OCI-LY3 (cell line): ENCODE data around the gene GTF2A1.
A peak's percentile ranks its signal among the peaks of the same experiment; 100 is the strongest.

ENCODE experiments used
- H2AFZ ChIP-seq: fragments of 200-600, 300-600 bp; shearing (Covaris generic); 2 replicates; pipeline ENCODE4 v1.6.0; 2014; ENCODE audit warnings: antibody characterized with exemption, low read depth, low read length
- H3K27ac ChIP-seq: fragments of 200-600, 300-600 bp; sonication (generic); 2 replicates; pipeline ENCODE4 v1.5.1; 2014; ENCODE audit warnings: mild to moderate bottlenecking, low read length, moderate library complexity, mixed read lengths
- H3K27me3 ChIP-seq: fragments of 200-600, 300-600 bp; sonication (generic); 2 replicates; pipeline ENCODE4 v1.6.1; 2014; ENCODE audit warnings: low read depth, low read length, mixed read lengths
- H3K36me3 ChIP-seq: fragments of 200-600, 300-600 bp; sonication (generic); replicated peaks from 2 replicates; pipeline ENCODE3; 2014; ENCODE audit warnings: low read depth, low read length, mixed read lengths
- H3K4me1 ChIP-seq: fragments of 300-600, 200-600 bp; sonication (generic); 2 replicates; pipeline ENCODE4 v1.6.1; 2014; ENCODE audit warnings: low read length, mixed read lengths
- H3K4me2 ChIP-seq: fragments of 200-600, 300-600 bp; sonication (generic); 2 replicates; pipeline ENCODE4 v1.6.1; 2014; ENCODE audit warnings: low read length, mixed read lengths
- H3K4me3 ChIP-seq: fragments of 300-600, 200-600 bp; sonication (generic); 2 replicates; pipeline ENCODE4 v1.5.1; 2014; ENCODE audit warnings: antibody characterized with exemption, mild to moderate bottlenecking, low read length, moderate library complexity
- H3K79me2 ChIP-seq: fragments of 300-600, 200-600 bp; shearing (Covaris generic); 2 replicates; pipeline ENCODE4 v1.6.1; 2014; ENCODE audit warnings: mild to moderate bottlenecking, low read length, mixed read lengths
- H3K9ac ChIP-seq: fragments of 300-600, 200-600 bp; shearing (Covaris generic); 2 replicates; pipeline ENCODE4 v1.6.0; 2014; ENCODE audit warnings: mild to moderate bottlenecking, low read length, moderate library complexity
- H3K9me3 ChIP-seq: fragments of 200-600, 300-600 bp; shearing (Covaris generic); 2 replicates; pipeline ENCODE4 v1.6.1; 2014; ENCODE audit warnings: low read length, mixed read lengths; ENCODE audit not compliant: insufficient read depth
- H4K20me1 ChIP-seq: fragments of 200-600, 300-600 bp; sonication (generic); 2 replicates; pipeline ENCODE4 v1.6.1; 2016; ENCODE audit warnings: low read length, mixed read lengths; ENCODE audit not compliant: insufficient read depth
- EZH2phosphoT487 ChIP-seq: fragments of 200-600 bp; shearing (Covaris generic); IDR thresholded peaks from 2 replicates; pipeline ENCODE4 v1.6.1; 2018; ENCODE audit warnings: antibody characterized with exemption, mixed run types, low read depth
- TF ChIP-seq, protein P1 (sequence below): fragments of 200-600, 300-600 bp; sonication (generic); IDR thresholded peaks from 2 replicates; pipeline ENCODE4 v1.5.1; 2014; ENCODE audit warnings: antibody characterized with exemption, low read length, low read depth

The GTF2A1 gene

DNA sequence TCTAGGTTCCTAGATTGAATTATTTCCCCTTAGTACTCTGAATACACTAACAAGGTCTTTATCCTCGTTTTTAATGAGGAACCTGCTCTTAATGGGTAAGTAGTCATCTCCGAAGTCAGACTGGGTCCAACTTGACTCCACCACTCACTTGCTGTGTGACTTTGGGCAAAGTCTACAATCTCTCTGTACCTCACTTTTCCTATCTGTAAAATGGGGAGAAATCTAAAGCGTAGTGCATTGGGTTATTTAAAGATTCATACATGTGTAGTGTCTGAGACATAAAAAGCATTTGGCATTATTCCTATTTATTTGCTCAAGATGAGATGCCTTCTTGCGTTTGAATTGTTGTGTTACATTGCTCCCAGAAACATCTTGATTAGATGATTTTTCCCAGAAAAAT lies 51.5 kb downstream of the GTF2A1 start:
- Histone ChIP-seq H3K9me3 (no peaks in the 10 kb centered on the region), H3K4me1 (peaks cover 35% of the 10 kb centered on the region), H3K4me2 (peak overlapping the region; percentile 89), H3K9ac (no peak overlapping the region), H3K36me3 (no peaks in the 10 kb centered on the region), H3K4me3 (peak overlapping the region; percentile 78; the same call in 1 of the 2 replicates), H3K27ac (no peak overlapping the region), H2AFZ (no peak overlapping the region), H4K20me1 (0 out of 2 replicates have a peak, but pooled peaks cover 4% of the 10 kb centered on the region), H3K79me2 (no peaks in the 10 kb centered on the region), H3K27me3 (no peaks in the 10 kb centered on the region)
- TF ChIP-seq, protein P1, sequence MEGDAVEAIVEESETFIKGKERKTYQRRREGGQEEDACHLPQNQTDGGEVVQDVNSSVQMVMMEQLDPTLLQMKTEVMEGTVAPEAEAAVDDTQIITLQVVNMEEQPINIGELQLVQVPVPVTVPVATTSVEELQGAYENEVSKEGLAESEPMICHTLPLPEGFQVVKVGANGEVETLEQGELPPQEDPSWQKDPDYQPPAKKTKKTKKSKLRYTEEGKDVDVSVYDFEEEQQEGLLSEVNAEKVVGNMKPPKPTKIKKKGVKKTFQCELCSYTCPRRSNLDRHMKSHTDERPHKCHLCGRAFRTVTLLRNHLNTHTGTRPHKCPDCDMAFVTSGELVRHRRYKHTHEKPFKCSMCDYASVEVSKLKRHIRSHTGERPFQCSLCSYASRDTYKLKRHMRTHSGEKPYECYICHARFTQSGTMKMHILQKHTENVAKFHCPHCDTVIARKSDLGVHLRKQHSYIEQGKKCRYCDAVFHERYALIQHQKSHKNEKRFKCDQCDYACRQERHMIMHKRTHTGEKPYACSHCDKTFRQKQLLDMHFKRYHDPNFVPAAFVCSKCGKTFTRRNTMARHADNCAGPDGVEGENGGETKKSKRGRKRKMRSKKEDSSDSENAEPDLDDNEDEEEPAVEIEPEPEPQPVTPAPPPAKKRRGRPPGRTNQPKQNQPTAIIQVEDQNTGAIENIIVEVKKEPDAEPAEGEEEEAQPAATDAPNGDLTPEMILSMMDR = no peak
- TF ChIP-seq EZH2phosphoT487 = no peak

DNA sequence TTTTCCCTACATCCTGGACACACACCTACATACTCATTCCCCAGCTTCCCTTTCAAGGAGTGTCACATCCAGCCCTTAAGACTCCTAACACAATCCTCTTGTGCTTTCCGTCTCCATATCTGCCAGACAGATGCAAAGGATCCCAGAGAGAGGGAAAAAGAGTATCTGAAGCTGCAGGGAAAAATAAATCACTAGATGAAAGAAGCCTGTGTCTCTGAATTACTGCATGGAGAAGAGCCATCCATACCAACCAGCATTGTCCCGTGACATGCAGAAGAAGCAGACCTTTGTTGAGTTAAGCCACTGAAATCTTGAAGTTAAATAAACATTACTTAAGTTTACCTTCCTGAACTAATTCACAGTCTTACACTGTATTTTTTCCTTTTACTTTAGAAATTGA lies 54.6 kb downstream of the GTF2A1 start:
- Histone ChIP-seq H3K4me3 (no peak overlapping the region), H3K27ac (no peak overlapping the region), H4K20me1 (no peaks in the 10 kb centered on the region), H3K79me2 (no peaks in the 10 kb centered on the region), H3K4me2 (no peak overlapping the region), H2AFZ (no peak overlapping the region), H3K27me3 (no peaks in the 10 kb centered on the region), H3K36me3 (no peaks in the 10 kb centered on the region), H3K9me3 (no peaks in the 10 kb centered on the region), H3K9ac (no peak overlapping the region), H3K4me1 (peaks cover 18% of the 10 kb centered on the region)
- no peak for TF ChIP-seq EZH2phosphoT487
- TF ChIP-seq, protein P1 = no peak

DNA sequence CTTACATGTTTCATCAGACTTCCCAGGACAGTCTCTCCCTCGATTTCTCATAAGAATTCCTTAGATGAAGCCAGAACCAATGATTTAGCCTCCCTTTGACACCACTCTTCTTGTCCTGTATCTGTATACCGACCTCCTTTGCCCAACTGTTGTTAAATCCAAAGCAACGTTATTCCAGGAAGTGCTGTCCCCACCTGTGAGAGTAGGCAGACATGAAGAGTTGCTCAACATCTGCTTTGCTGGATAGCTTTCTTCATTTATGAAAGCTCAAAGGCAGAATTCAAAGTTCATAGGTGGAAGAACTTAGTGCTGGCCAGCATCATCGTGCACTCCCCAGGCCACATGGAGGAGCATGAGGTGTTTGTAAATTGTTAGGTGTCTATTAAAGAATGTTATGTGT lies 55.6 kb downstream of the GTF2A1 start:
- Histone ChIP-seq H3K4me2 (no peak overlapping the region), H3K4me1 (peaks cover 13% of the 10 kb centered on the region), H3K4me3 (no peak overlapping the region), H3K27me3 (no peaks in the 10 kb centered on the region), H3K9ac (no peak overlapping the region), H3K27ac (no peak overlapping the region), H2AFZ (no peak overlapping the region), H3K9me3 (no peaks in the 10 kb centered on the region), H3K79me2 (no peaks in the 10 kb centered on the region), H3K36me3 (no peaks in the 10 kb centered on the region), H4K20me1 (no peaks in the 10 kb centered on the region)
- TF ChIP-seq, protein P1 = no peak
- no peak for TF ChIP-seq EZH2phosphoT487

DNA sequence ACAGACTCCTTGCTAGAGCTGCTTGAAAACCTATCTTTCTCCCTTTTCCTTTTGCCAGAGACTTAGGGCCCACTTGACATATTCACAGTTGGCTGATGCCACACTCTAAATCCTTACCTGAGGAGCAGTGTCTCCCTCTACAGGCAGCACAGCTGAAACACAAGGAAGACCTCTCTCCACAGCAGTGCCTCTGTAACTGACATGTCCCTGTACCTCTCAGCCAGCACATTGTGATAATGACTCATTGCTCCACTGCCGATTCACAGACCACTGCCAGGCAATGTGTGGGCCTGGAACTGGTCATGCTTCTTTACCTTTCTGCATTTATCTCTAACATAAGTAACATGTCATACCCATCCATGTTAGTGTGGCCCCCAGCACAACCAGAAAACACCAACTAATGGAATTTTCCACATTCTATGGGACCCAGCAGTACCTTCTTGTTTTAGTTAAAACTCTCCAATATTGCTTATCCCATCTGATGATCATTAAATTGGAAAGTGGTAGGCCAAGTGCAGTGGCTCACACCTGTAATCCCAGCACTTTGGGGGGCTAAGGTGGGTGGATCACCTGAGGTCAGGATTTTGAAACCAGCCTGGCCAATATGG lies 56.5 kb downstream of the GTF2A1 start:
- no peak overlapping the region for H3K4me2 ChIP-seq
- no peak overlapping the region for H3K4me3 ChIP-seq
- no peak overlapping the region for H3K9ac ChIP-seq
- no peaks in the 10 kb centered on the region for H3K9me3 ChIP-seq
- H2AFZ ChIP-seq = no peak overlapping the region
- H3K27ac ChIP-seq = no peak overlapping the region
- no peaks in the 10 kb centered on the region for H3K27me3 ChIP-seq
- H4K20me1 ChIP-seq = no peaks in the 10 kb centered on the region
- H3K4me1 ChIP-seq = peaks cover 6% of the 10 kb centered on the region
- no peaks in the 10 kb centered on the region for H3K36me3 ChIP-seq
- TF ChIP-seq, protein P1 = peak; percentile 75
- TF ChIP-seq EZH2phosphoT487 = no peak
- H3K79me2 ChIP-seq = no peaks in the 10 kb centered on the region
